Measurements from ENCODE around the gene LIMCH1.
"Not testable (repeated sequence)": the region's sequence is repeated elsewhere in the genome, so short reads cannot be mapped to it uniquely, and the experiment has no call there.

GRCh38 chr4:41711654-41712053 lies 173.7 kb downstream of the LIMCH1 start:
- TF ChIP-seq CTCF (optimal IDR thresholded peaks at IDR 0.05 in 1 of 3, IDR thresholded peaks at IDR 0.05 in 1 of 3, conservative IDR thresholded peaks at IDR 0.05 in 1 of 3; ENCODE audit: extremely low read depth in 1 of 3, insufficient read depth in 2 of 3, low read length in 3 of 3); EZH2 (IDR thresholded peaks at IDR 0.05; ENCODE audit: low read length): not testable (repeated sequence)

Data from keratinocyte (primary cell).